HG02973 (cell line): ENCODE results near the gene HSP90AB1.

Experiments used
- ATAC-seq: cut with Tn5 transposase; IDR thresholded peaks from one replicate; pipeline ENCODE4 v1.9.1; 2021; ENCODE audit warnings: moderate library complexity; ENCODE audit not compliant: unreplicated experiment

HSP90AB1 gene

GRCh38 chr6:44246663-44247337 lies at the start of gene HSP90AB1:
Gene HSP90AB1, plus strand, starts transcription at chr6:44247101. Its CDS starts 1,529 bp downstream, at chr6:44248630.
- ATAC-seq = peak; percentile 55

DNA sequence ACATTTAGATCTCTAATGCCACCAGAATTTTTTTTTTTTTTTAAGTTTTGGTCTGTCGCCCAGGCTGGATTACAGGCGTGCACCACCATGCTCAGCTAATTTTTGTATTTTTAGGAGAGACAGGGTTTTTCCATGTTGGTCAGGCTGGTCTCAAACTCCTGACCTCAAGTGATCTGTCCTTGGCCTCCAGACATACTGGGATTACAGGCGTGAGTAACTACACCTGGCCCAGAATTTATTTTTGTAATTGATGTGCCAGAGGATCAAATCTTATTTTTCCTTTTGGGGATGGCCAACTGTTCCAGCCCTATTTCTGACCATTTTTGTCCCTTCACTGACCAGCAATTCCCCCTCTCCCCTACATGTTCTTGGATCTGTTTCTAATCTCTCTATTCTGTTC lies 48.2 kb upstream of the HSP90AB1 start:
- ATAC-seq = no peak

GRCh38 chr6:44199883-44200282 lies 47.0 kb upstream of the HSP90AB1 start:
- no peak for ATAC-seq

GRCh38 chr6:44201200-44201599 lies 45.7 kb upstream of the HSP90AB1 start:
- no peak for ATAC-seq

DNA sequence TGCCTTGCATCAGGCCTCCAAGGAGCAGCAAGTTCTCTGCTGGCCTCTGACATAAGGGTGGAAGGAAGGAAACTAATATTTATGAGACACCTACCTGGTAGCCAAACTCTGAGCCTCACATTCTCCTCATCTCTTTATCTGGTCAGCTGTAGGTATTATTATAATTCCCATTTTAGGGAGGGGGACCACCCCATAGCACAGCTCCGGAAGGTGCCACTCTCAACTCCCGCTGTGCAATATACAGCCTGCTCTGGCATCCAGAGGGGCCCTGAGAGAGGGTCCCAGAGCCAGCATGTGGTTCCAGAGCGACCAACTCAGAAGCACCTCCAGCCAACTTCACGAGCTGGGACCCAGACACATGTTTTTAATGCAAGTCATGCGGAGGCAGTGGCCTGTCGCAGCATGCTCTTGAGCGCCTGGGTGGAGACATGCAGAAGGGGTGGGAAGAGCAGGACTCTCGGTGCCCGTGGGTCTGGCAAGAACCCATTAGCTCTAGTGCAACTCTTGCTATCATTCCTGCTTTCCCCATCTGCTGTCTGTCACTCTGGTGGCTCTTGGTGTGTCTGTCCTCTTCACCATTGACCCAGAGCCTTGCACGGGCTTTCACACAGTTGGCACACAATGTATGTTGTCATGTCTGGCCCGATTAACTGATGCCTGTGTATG lies 45.1 kb upstream of the HSP90AB1 start:
- ATAC-seq = no peak

DNA sequence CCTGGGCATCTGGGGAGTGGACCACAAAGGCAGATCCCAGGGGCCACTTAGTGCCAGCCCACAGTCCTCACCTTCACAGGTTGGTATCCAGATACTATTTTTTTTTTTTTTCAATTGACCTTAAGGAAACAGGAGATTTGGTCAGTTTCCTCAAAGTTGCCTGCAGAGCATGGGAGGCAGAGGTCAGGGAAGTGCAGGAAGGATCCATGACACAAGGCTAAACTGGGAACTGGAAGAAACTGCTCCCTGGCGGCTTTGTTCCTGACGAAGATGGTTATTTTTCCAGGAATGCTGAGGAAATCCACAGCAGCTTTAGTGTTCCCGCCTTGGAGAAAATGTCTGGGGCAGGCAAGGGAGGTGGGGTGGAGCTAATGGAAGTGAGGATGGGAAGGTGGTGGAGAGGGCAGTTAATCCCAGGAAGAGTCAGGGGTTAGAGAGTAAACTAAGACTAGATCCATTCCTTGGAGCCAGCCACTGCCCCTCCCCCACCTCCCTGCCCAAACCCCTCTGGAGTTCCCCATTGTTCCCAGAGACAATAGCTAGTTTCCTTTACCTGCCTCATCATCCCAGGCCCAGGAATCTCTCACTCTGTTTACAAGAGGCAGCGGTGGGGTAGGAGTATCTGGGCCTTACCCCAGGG lies 44.4 kb upstream of the HSP90AB1 start:
- no peak for ATAC-seq

DNA sequence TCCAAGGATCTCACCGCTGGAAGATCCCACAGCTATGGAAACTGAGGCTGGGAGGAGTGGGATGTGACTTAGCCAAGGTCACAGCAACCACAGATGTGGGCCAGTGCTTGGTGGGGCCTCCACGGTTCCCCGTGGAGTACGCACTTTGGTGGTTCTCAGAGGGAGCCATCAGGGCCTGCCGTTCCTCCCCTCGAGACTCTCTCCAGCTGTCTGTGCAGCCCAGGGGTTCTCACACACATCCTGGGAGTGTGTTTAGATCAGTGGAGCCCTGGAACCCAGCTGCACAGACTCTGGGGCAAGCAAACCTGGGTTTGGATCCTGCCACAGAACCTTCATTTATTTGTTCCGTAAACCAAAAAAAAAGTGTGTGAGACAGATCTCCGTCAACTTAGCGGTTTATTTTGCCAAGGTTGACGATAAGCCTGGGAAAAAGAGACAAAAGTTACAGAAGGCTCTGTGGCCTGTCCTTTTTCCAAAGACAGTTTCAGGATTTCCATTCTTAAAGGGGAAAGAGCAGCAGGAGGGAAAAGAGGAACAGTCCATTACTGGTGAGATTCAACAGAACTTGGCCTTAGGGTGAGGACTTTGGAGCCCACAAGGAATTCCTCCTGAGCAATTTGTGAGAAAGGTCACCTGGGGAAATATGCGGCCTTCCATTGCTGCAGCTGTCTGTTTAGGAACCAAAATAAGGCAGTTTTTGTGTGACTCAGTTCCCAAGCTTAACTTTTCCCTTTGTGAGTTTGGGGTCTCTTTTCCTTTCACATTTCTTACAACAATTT lies 43.7 kb upstream of the HSP90AB1 start:
- no peak for ATAC-seq

DNA sequence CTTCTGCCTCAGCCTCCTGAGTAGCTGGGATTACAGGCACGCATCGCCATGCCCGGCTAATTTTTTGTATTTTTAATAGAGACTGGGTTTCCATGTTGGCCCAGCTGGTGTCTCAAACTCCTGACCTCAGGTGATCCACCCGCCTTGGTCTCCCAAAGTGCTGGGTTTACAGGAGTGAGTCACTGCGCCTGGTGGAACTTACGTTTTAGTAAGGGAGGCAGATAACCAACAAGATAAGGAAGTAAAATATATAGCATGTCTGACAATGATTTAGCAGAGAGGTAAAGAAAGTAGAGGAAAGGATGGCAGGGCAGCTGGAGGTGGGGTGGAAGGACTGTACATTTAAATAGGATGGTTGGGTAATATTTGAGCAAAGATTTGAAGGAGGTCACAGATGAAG lies 42.9 kb upstream of the HSP90AB1 start:
- ATAC-seq = no peak

DNA sequence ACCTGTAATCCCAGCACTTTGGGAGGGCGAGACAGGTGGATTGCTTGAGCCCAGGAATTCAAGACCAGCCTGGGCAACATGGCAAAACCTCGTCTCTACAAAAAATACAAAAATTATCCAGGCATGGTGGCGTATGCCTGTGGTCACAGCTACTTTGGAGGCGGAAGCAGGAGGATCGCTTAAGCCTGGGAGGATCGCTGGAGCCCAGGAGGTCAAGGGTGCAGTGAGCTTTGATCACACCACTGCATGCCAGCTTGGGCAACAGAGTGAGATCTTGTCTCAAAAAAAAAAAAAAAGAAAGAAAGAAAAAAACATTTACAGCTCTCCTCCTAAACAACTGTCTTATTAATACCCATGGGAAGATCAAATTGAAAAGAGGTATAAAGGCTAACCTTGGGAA lies 38.9 kb upstream of the HSP90AB1 start:
- no peak for ATAC-seq

DNA sequence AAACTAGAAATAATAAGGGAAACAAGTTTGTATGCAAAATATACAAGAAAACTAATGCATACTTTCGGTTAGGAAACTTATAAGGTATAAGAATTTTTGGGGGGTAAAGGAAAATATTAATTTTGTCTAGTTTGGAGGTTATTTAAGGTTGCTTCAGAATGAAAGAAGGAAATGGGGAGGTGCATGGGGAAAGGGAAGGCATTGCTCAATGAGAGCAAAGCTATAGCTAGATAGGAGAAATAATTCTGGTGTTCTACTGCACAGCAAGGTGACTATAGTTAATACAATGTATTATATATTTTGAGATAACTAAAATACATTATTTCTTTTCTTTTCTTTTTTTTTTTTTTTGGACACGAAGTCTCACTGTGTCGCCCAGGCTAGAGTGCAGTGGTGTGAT lies 35.6 kb upstream of the HSP90AB1 start:
- no peak for ATAC-seq

DNA sequence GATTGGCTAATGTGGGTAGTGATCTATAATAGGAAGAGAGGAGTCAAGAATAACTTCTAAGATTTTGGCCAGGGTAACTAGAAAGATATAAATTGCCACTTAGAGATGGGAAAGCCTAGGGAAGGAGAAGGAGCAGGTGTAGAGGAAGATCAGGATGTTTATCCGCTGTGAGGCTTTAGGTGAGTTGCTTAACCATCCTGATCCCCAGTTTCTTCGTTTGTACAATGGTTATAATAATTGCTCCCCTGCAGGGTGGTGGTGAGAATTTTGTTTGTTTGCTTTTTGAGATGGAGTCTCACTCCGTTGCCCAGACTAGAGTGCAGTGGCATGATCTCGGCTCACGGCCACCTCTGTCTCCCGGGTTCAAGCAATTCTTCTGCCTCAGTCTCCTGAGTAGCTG lies 32.6 kb upstream of the HSP90AB1 start:
- no peak for ATAC-seq

- ATAC-seq = no peak
Observed at GRCh38 chr6:44216677-44217331, 30.1 kb upstream of the HSP90AB1 start, which contains the start of gene MYMX. Gene MYMX, plus strand, starts transcription at chr6:44216926. Its CDS starts 546 bp downstream, at chr6:44217472.

DNA sequence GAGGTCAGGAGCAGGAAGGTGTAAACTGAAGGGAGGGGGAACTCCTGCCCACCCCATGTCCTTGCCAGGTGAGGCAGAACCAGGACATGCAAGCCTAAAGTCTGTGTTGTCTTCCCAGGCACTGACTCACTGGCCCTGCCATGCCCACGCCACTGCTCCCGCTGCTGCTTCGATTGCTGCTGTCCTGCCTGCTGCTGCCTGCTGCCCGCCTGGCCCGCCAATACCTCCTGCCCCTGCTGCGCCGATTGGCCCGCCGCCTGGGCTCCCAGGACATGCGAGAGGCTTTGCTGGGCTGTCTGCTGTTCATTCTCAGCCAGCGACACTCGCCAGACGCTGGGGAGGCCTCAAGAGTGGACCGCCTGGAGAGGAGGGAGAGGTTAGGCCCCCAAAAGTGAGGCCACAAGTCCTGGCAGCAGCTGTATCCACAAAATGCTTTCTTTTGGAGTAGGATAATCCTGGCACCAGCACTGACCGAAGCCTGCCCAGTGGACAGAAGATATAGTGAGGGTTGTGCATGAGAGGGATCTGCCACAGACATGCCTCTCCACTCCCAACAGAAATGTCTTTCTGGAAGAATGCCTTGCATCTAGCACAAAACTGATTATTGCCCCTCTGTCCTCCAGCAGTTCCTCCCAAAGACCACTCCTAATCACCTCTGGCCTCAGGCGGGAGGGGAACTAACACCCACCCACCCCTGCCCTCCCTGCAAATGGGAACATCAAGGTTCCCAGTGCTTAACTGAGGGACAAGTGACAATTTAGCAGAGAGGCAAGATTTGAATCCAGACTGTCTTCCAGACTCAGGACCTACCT lies 29.4 kb upstream of the HSP90AB1 start:
- ATAC-seq = no peak

- ATAC-seq = peak; percentile 41
Observed at GRCh38 chr6:44219053-44219814, 27.7 kb upstream of the HSP90AB1 start.

GRCh38 chr6:44219815-44220784 lies 26.8 kb upstream of the HSP90AB1 start:
- ATAC-seq = no peak

- ATAC-seq = no peak
Observed at GRCh38 chr6:44220913-44221290, 26.0 kb upstream of the HSP90AB1 start.

DNA sequence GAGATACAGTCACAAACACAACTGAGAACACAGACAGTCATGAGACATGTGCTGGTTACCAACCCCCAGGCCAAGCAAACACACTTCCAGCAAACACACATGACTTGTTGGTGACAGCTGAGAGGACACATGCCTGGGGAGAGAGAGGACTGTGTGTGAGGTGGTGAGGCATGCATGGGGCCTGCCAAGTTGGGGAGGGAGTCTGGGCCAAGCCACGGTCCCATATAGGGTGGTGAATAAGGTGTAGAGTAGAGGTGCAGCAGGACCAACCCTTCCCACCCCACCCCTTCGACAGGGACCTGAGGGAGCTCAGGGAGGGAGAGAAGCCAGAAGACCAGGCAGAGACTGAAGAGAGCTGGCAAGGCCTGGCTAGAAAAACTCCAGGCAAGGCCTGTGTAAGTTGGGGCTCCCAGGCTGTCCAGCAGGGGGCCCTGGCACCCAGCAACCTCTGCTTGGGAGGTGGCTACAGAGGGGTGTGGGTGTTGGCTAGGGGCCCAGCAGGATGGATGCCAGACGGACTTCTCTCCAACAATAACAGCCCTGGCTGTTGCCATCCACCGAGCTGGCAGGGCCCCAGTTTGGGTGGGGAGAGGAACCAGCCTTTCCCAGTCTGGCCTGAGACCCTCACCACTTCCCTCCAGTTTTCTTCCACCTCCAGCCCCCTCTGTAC lies 25.5 kb upstream of the HSP90AB1 start:
- ATAC-seq = peak; percentile 38

DNA sequence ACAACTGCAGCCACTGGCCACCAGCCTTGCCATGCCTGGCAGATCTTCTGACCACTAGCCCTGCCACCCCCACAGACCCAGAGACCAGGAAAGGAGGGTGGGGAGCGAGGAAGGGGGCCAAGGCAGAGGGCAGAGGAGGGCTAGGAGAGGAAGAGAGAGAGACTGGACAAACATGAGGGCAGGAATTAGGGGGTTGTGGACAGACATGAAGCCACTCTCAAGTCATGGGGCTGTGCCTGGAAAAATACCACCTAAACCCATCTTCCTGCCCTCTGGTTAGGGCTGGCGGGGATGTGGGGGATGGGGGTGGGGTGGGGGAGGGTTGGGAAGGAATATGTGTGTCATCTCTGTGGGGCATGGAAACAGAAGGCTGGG lies 25.0 kb upstream of the HSP90AB1 start:
- no peak for ATAC-seq
